BE2C (cell line): ENCODE data around the gene CFAP99.

Experiments
- DNase-seq: peaks from one replicate; pipeline ENCODE4 v3.0.0-alpha.2; 2020
- H3K27me3 ChIP-seq: fragments of 250-450 bp; sonication (Bioruptor Pico); 2 replicates; pipeline ENCODE4 v1.5.1; 2020; ENCODE audit warnings: mild to moderate bottlenecking
- H3K36me3 ChIP-seq: fragments of 250-450 bp; sonication (Bioruptor Pico); 2 replicates; pipeline ENCODE4 v1.5.1; 2020; ENCODE audit warnings: mild to moderate bottlenecking
- H3K4me1 ChIP-seq: fragments of 250-450 bp; sonication (Bioruptor Pico); 2 replicates; pipeline ENCODE4 v1.5.1; 2020
- H3K4me3 ChIP-seq: 2 replicates; pipeline ENCODE4 v1.5.1; 2011; ENCODE audit warnings: low read depth, low read length
- H3K9me3 ChIP-seq: fragments of 250-450 bp; sonication (Bioruptor Pico); 2 replicates; pipeline ENCODE4 v1.5.1; 2020
- TF ChIP-seq, protein P1 (sequence below): IDR thresholded peaks from 2 replicates; pipeline ENCODE4 v1.5.1; 2012; ENCODE audit warnings: mild to moderate bottlenecking, low read depth, low read length

CFAP99 gene

DNA sequence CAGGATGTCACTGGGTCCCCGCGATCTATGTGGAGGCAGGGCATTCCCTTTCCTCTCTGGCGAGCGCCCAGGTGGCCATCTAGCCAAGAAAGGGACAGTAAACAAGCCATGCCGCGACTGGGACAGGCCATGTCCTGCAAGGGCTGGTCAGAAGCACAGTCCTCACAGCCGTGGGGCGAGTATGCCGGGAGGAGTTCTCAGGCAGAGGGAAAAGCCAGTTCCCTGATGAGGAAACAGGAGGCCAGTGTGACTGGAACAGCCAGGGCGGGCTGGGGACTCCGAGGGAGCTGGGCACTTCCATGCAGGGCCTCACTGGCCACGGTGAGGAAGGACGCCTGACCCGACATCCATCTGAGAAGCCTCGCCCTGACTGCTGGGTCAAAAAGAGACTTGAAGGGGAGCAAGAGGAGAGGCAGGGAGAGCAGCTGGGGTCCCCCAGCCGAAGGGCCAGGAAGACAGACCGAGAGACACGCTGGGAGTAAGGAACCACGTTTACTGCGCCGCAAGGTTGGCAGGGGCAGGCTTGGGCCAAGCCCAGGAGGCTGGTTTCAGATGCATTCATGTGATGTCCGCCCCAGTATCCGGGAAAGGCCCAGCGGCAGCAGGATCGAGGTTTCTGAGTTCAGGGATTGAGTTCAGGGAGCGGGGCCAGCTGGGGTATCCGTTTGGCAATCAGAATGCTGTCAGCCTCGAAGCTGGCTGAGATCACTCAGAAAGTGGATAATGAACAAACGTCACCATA, 15.0 kb downstream of the CFAP99 start:
- no peak for DNase-seq
- H3K27me3 ChIP-seq, result no peaks in the 10 kb centered on the region
- H3K36me3 ChIP-seq, result no peaks in the 10 kb centered on the region
- H3K4me1 ChIP-seq, result no peaks in the 10 kb centered on the region
- no peak overlapping the region for H3K4me3 ChIP-seq
- no peaks in the 10 kb centered on the region for H3K9me3 ChIP-seq
- TF ChIP-seq, protein P1, sequence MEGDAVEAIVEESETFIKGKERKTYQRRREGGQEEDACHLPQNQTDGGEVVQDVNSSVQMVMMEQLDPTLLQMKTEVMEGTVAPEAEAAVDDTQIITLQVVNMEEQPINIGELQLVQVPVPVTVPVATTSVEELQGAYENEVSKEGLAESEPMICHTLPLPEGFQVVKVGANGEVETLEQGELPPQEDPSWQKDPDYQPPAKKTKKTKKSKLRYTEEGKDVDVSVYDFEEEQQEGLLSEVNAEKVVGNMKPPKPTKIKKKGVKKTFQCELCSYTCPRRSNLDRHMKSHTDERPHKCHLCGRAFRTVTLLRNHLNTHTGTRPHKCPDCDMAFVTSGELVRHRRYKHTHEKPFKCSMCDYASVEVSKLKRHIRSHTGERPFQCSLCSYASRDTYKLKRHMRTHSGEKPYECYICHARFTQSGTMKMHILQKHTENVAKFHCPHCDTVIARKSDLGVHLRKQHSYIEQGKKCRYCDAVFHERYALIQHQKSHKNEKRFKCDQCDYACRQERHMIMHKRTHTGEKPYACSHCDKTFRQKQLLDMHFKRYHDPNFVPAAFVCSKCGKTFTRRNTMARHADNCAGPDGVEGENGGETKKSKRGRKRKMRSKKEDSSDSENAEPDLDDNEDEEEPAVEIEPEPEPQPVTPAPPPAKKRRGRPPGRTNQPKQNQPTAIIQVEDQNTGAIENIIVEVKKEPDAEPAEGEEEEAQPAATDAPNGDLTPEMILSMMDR, result no peak

DNA sequence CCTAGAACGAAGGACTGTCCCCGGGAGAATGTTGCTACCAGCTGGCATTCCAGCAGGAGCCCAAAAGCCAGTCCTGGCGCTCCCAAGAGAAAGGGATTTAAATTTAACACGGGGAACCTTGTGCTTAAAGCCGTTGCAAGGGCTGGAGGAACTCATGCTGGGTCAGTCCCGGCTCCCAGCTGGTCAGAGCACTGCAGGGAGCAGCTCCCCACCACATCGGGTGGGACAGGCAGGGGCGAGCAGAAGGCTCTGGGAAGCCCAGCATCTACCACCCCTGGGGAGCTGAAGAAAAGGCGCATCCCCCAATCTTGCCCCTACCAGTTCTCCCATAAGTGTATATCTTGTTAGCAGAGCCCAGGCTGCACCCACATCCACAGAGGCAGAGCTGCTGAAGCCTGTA, 15.7 kb downstream of the CFAP99 start:
- DNase-seq, result no peak

DNA sequence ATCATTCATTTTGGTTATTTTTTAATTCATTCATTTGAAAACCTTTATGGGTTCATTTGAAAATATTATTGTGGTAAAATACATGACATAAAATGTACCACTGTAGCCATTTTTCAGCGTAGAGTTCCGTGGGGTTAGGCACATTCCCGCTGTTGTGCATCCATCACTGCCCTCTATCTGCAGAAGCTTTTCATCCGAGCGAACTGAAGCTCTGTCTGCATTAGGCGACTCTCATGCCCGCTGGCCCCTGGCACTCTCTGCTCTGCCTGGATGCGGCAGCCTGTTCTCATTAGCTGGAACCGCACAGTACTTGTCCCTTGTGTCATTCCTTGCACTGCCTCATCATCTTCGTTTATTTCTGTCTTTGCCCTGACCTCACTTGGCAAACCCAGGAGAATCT, 17.5 kb downstream of the CFAP99 start:
- Histone ChIP-seq H3K9me3 (no peaks in the 10 kb centered on the region), H3K4me3 (no peak overlapping the region), H3K27me3 (no peaks in the 10 kb centered on the region), H3K36me3 (no peaks in the 10 kb centered on the region), H3K4me1 (no peaks in the 10 kb centered on the region)
- TF ChIP-seq, protein P1, result peak; percentile 49
- DNase-seq, result no peak

More for the DNA sequence above, 15.7 kb downstream of the CFAP99 start:
- H3K4me1 ChIP-seq, result no peaks in the 10 kb centered on the region
- H3K27me3 ChIP-seq, result no peaks in the 10 kb centered on the region
- no peaks in the 10 kb centered on the region for H3K9me3 ChIP-seq
- H3K4me3 ChIP-seq, result no peak overlapping the region
- H3K36me3 ChIP-seq, result no peaks in the 10 kb centered on the region
- TF ChIP-seq, protein P1, result no peak

DNA sequence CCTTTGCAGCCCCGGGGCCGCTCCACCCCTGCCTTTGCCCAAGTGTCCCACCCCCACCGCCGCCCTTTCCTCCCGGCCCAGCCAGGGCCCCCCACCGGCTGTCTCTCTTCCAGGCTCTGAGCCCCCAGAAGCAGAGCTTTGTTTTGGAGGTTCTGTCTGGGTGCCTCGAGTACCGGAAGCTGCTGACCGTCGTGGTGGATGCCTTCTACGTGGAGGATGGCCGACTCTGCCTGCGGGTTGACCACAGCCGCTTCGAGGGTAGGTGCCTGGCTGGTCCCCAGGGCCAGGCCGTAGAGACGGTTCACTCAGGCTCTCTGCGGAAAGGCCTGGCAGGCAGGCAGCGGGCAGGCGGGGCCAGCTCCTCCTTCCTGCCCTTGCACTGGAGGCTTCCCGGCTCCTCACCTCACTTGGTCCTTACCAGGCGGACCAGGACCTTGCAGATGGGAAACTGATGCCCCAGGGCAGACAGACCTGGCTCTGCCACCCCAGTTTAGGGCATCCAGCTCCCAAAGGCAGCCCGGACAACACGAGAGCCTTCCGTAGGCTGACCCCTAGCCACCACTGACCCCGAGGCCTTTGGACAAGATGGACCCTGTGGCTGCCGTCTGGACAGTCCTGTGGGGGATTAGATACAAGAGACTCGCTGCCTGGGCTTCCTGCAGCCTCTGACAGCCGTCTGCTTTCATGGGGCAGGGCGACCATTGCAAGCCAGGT, 18.2 kb downstream of the CFAP99 start:
- TF ChIP-seq, protein P1, result no peak
- Histone ChIP-seq H3K27me3 (no peaks in the 10 kb centered on the region), H3K9me3 (no peaks in the 10 kb centered on the region), H3K4me1 (no peaks in the 10 kb centered on the region), H3K36me3 (no peaks in the 10 kb centered on the region), H3K4me3 (no peak overlapping the region)
- no peak for DNase-seq

DNA sequence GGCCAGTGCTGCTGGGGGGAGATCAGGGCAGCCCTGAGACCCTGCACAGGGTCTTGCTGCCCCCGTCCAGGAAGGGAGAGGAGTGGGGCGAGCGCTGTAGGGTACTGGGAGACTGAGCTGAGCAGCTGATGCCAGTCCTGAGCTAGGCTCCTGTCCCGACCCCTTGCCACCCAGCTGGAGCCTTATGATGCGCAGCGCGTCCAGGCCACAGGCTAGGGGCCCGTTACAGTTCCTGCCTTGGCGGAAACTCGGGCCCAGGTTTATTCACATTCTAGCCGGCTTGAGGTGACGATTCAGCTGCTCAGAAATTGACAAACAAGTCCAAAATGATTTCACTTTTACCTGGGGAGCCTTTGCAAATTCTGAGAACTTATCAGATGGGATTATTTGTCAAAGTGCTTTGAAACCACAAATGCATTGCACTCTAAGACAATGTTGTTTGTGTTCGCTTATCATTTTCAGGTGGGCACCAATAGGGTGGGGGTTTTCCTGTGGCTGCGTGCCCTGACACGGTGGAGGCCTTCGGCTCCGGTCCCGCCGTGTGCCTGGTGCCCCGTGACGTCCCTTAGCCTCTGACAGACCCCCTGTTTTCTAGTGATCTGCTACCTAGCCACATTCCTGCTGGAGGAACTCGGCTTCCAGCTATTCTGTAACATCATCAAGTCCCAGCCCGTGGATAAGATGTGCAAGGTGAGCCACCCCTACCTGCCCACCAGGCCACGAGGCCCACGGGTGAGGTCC, 18.9 kb downstream of the CFAP99 start:
- no peak overlapping the region for H3K4me3 ChIP-seq
- no peak for DNase-seq
- no peaks in the 10 kb centered on the region for H3K27me3 ChIP-seq
- no peaks in the 10 kb centered on the region for H3K4me1 ChIP-seq
- TF ChIP-seq, protein P1, result no peak
- H3K9me3 ChIP-seq, result no peaks in the 10 kb centered on the region
- H3K36me3 ChIP-seq, result no peaks in the 10 kb centered on the region
